Calu3 (cell line): ENCODE measurements around the gene ZNF30. TPM values are rescaled to one million over a fixed set of nuclear protein-coding genes. Genes with fewer than 3 reads are reported as not detected.
"Not testable (repeated sequence)": the region's sequence is repeated elsewhere in the genome, so short reads cannot be mapped to it uniquely, and the experiment has no call there.

ENCODE experiments used
- BruUV-seq: library from RNA; stranded (reverse); fragments of 400-500 nt; replicated peaks from 2 replicates; lab custom pipeline; 2021; lab: Mats Ljungman, UMichigan
- CTCF ChIA-PET: fragments of 300-600 bp; sonication (Branson Sonifier 250); formaldehyde crosslinking; loops from one replicate; lab custom pipeline; 2022; ENCODE audit warnings: antibody characterized with exemption; lab: Charles Lee
- DNase-seq: peaks from one replicate; pipeline ENCODE4 v3.0.0; 2022
- H3K27ac Mint-ChIP-seq: one replicate; pipeline ENCODE4 v1.8.0; 2022; ENCODE audit warnings: mixed read lengths; ENCODE audit not compliant: unreplicated experiment
- H3K27me3 Mint-ChIP-seq: one replicate; pipeline ENCODE4 v1.8.0; 2022; ENCODE audit warnings: mixed read lengths; ENCODE audit not compliant: unreplicated experiment
- H3K36me3 Mint-ChIP-seq: one replicate; pipeline ENCODE4 v1.8.0; 2022; ENCODE audit warnings: mild to moderate bottlenecking, moderate library complexity, mixed read lengths; ENCODE audit not compliant: insufficient read depth, unreplicated experiment
- H3K4me1 Mint-ChIP-seq: one replicate; pipeline ENCODE4 v1.8.0; 2022; ENCODE audit warnings: mild to moderate bottlenecking, low read depth, mixed read lengths; ENCODE audit not compliant: unreplicated experiment
- H3K4me3 Mint-ChIP-seq: one replicate; pipeline ENCODE4 v1.8.0; 2022; ENCODE audit warnings: mild to moderate bottlenecking, low read depth, moderate library complexity, mixed read lengths; ENCODE audit not compliant: unreplicated experiment
- H3K9me3 Mint-ChIP-seq: one replicate; pipeline ENCODE4 v1.8.0; 2022; ENCODE audit warnings: low read depth, mixed read lengths; ENCODE audit not compliant: unreplicated experiment
- CTCF ChIP-seq: fragments of 200-600 bp; IDR thresholded peaks from one replicate; pipeline ENCODE4 v1.8.0; 2022; ENCODE audit warnings: antibody characterized with exemption; ENCODE audit not compliant: unreplicated experiment
- intact Hi-C: fragments of 100-400 bp; cut with micrococcal nuclease; formaldehyde crosslinking; loops from one replicate; pipeline ENCODE4 v1.10.0; 2022; ENCODE audit not compliant: unreplicated experiment
- total RNA-seq: library from RNA; stranded (reverse); gene quantifications from 2 replicates; pipeline ENCODE4 v1.2.3, GENCODE V29; 2022

ZNF30 gene
- total RNA-seq, 1 experiment from 2014 or later: 2.9 TPM

- intact Hi-C loops: no loop called here
- CTCF ChIA-PET: no interaction called here
- H3K9me3 Mint-ChIP-seq: no peaks in the 10 kb centered on the region
- no peak overlapping the region for H3K4me3 Mint-ChIP-seq
- H3K4me1 Mint-ChIP-seq: peaks cover 27% of the 10 kb centered on the region
- H3K36me3 Mint-ChIP-seq: no peaks in the 10 kb centered on the region
- H3K27me3 Mint-ChIP-seq: no peaks in the 10 kb centered on the region
- no TSS peak for BruUV-seq
- no peak overlapping the region for H3K27ac Mint-ChIP-seq
- no peak for TF ChIP-seq CTCF
- DNase-seq: no peak
Measured at GRCh38 chr19:34990578-34991192, 64.0 kb downstream of the ZNF30 start.

GRCh38 chr19:34991542-34992333 lies 65.0 kb downstream of the ZNF30 start:
- TF ChIP-seq CTCF: no peak
- Mint-ChIP-seq H3K36me3 (peaks cover 9% of the 10 kb centered on the region), H3K4me1 (peaks cover 29% of the 10 kb centered on the region), H3K9me3 (no peaks in the 10 kb centered on the region), H3K27ac (no peak overlapping the region), H3K4me3 (no peak overlapping the region), H3K27me3 (no peaks in the 10 kb centered on the region)
- no peak for DNase-seq
- intact Hi-C loops: no loop called here
- CTCF ChIA-PET: no interaction called here
- BruUV-seq: no TSS peak

GRCh38 chr19:34992582-34992981 lies 65.9 kb downstream of the ZNF30 start:
- H3K9me3 Mint-ChIP-seq, H3K27me3 Mint-ChIP-seq, BruUV-seq, H3K4me3 Mint-ChIP-seq, H3K27ac Mint-ChIP-seq, intact Hi-C loops, H3K36me3 Mint-ChIP-seq, DNase-seq: not testable (repeated sequence)
- H3K4me1 Mint-ChIP-seq: peaks cover 29% of the 10 kb centered on the region
- CTCF ChIA-PET: interaction anchor here (1.0 kb wide), 1 partner anchor 17 kb away, joined by 3 read pairs; no protein-coding TSS in a partner anchor

GRCh38 chr19:34994286-34994642 lies 67.6 kb downstream of the ZNF30 start:
- Mint-ChIP-seq H3K9me3 (no peaks in the 10 kb centered on the region), H3K27ac (peak overlapping the region; percentile 62), H3K4me3 (no peak overlapping the region), H3K4me1 (peaks cover 39% of the 10 kb centered on the region), H3K36me3 (peaks cover 16% of the 10 kb centered on the region), H3K27me3 (no peaks in the 10 kb centered on the region)
- intact Hi-C loops: no loop called here
- DNase-seq: no peak
- no TSS peak for BruUV-seq
- CTCF ChIA-PET: interaction anchor here (1.1 to 1.9 kb wide), 2 partner anchors 12 to 20 kb away, joined by 3 to 5 read pairs; no protein-coding TSS in a partner anchor
- no peak for TF ChIP-seq CTCF

Other genes starting within 250 kb of the ZNF30 start
- gene SCGB2B2, start 249.7 kb upstream of the ZNF30 start, total RNA-seq: 0.39 and 0.40 TPM in 2 replicates
- gene ZNF302, start 249.2 kb upstream of the ZNF30 start, total RNA-seq: 20.1 and 23.2 TPM in 2 replicates
- 5.7 and 7.0 TPM in 2 replicates for gene ZNF181, start 192.7 kb upstream of the ZNF30 start, total RNA-seq
- gene ZNF599, start 153.7 kb upstream of the ZNF30 start, total RNA-seq: 4.9 and 6.2 TPM in 2 replicates
- gene ZNF792, start 37.3 kb downstream of the ZNF30 start, total RNA-seq: 9.1 and 9.3 TPM in 2 replicates
- 114 and 126 TPM in 2 replicates for gene GRAMD1A, start 73.4 kb downstream of the ZNF30 start, total RNA-seq
- gene SCN1B, start 103.6 kb downstream of the ZNF30 start, total RNA-seq: 1.4 and 2.1 TPM in 2 replicates
- 1.4 and 2.2 TPM in 2 replicates for gene HPN, start 114.8 kb downstream of the ZNF30 start, total RNA-seq
- gene FXYD3, start 188.9 kb downstream of the ZNF30 start, total RNA-seq: 183 and 291 TPM in 2 replicates
- 0.42 and 0.68 TPM in 2 replicates for gene LGI4, start 208.2 kb downstream of the ZNF30 start, total RNA-seq
- gene FXYD1, start 211.9 kb downstream of the ZNF30 start, total RNA-seq: 1.6 and 2.0 TPM in 2 replicates
- gene FXYD7, start 216.4 kb downstream of the ZNF30 start, total RNA-seq: 0.90 and 1.3 TPM in 2 replicates
- gene FXYD5, start 227.8 kb downstream of the ZNF30 start, total RNA-seq: 760 and 802 TPM in 2 replicates